B cell (primary cell): ENCODE results near the gene GNG2. TPM values are rescaled to one million over a fixed set of nuclear protein-coding genes. Genes with fewer than 3 reads are reported as not detected.

Source experiments
- ATAC-seq: fragments of 200-7000 bp; cut with Tn5 transposase; one replicate; pipeline ENCODE4 v1.10.0; 2021; ENCODE audit warnings: low read depth, mild to moderate bottlenecking, moderate number of reproducible peaks, moderate library complexity
- CTCF ChIA-PET: fragments of 350-600 bp; sonication (Branson Sonifier 250); formaldehyde crosslinking; loops from one replicate; lab custom pipeline; 2021; ENCODE audit warnings: antibody characterized with exemption, inconsistent platforms; lab: Charles Lee
- POLR2A ChIA-PET: fragments of 350-600 bp; sonication (Branson Sonifier 250); formaldehyde crosslinking; loops from one replicate; lab custom pipeline; 2021; ENCODE audit warnings: antibody characterized with exemption; lab: Charles Lee
- DNase-seq: peaks from one replicate; pipeline ENCODE4 v3.0.0; 2013
- H2AFZ ChIP-seq: 2 replicates; pipeline ENCODE4 v1.6.1; 2012; ENCODE audit warnings: mild to moderate bottlenecking, low read depth, low read length; ENCODE audit not compliant: insufficient read depth, poor library complexity, severe bottlenecking
- H3K27ac ChIP-seq, 2 donors: 1 replicate in 1 of 2; 2 replicates in 1 of 2; pipeline ENCODE4 v1.5.1; 2012 to 2013; ENCODE audit warnings: low read length in 2 of 2, mild to moderate bottlenecking in 2 of 2, moderate library complexity in 1 of 2
- H3K27me3 ChIP-seq, 4 experiments: fragments of 200-600 bp in 1 of 4; sonication (generic) in 1 of 4; replicated peaks in 1 of 4; 1 replicate in 2 of 4; 2 replicates in 2 of 4; pipeline versions ENCODE4 v1.6.1 to v1.7.0; 2013 to 2016; ENCODE audit warnings: low read length in 3 of 4, mild to moderate bottlenecking in 2 of 4, mixed read lengths in 1 of 4, moderate library complexity in 1 of 4; ENCODE audit not compliant: insufficient read depth in 4 of 4, control insufficient read depth in 3 of 4; ENCODE audit errors: control extremely low read depth in 1 of 4
- H3K36me3 ChIP-seq, 2 experiments: replicated peaks in 1 of 2; 1 replicate in 1 of 2; 2 replicates in 1 of 2; pipeline versions ENCODE4 v1.6.1 to v1.7.1; 2013; ENCODE audit warnings: low read length in 1 of 2; ENCODE audit not compliant: insufficient read depth in 2 of 2, control insufficient read depth in 1 of 2; ENCODE audit errors: control extremely low read depth in 1 of 2, extremely low read depth in 1 of 2
- H3K4me1 ChIP-seq, 2 donors: fragments of 200-600 bp in 1 of 2; sonication (generic) in 1 of 2; 1 replicate in 1 of 2; 2 replicates in 1 of 2; pipeline versions ENCODE4 v1.5.1 to v1.6.1; 2013 to 2017; ENCODE audit warnings: low read length in 2 of 2; ENCODE audit not compliant: control insufficient read depth in 2 of 2, insufficient read depth in 2 of 2
- H3K4me2 ChIP-seq: replicated peaks from 2 replicates; pipeline ENCODE3; 2012; ENCODE audit warnings: mild to moderate bottlenecking, low read depth, low read length; ENCODE audit not compliant: poor library complexity, severe bottlenecking
- H3K4me3 ChIP-seq, 5 experiments: fragments of 200-600 bp in 1 of 5; sonication (generic) in 1 of 5; 1 replicate in 3 of 5; 2 replicates in 2 of 5; pipeline versions ENCODE4 v1.5.1 to v1.7.0; 2011 to 2016; ENCODE audit warnings: low read length in 4 of 5, mild to moderate bottlenecking in 4 of 5, low read depth in 2 of 5, control low read depth in 1 of 5, moderate library complexity in 1 of 5; ENCODE audit not compliant: insufficient read depth in 1 of 5; ENCODE audit errors: control extremely low read depth in 1 of 5, extremely low read depth in 1 of 5
- H3K79me2 ChIP-seq: fragments of 200-600 bp; sonication (generic); one replicate; pipeline ENCODE4 v1.6.0; 2016; ENCODE audit warnings: low read length; ENCODE audit not compliant: control insufficient read depth, insufficient read depth
- H3K9ac ChIP-seq: fragments of 200-600 bp; sonication (generic); 2 replicates; pipeline ENCODE4 v1.6.1; 2017; ENCODE audit warnings: mild to moderate bottlenecking, low read length, moderate library complexity
- H3K9me3 ChIP-seq, 3 donors: one replicate each; pipeline versions ENCODE4 v1.6.1 to v1.7.1; 2013; ENCODE audit warnings: low read length in 2 of 3; ENCODE audit not compliant: control insufficient read depth in 2 of 3, insufficient read depth in 1 of 3; ENCODE audit errors: control extremely low read depth in 1 of 3
- H4K20me1 ChIP-seq: 2 replicates; pipeline ENCODE4 v1.6.0; 2012; ENCODE audit warnings: mild to moderate bottlenecking, low read length; ENCODE audit not compliant: insufficient read depth, control insufficient read depth, poor library complexity, severe bottlenecking
- H3K27ac Mint-ChIP-seq: one replicate; pipeline ENCODE4 v1.8.0; 2021; ENCODE audit warnings: mixed read lengths
- H3K27me3 Mint-ChIP-seq: one replicate; pipeline ENCODE4 v1.8.0; 2021; ENCODE audit warnings: mixed read lengths
- H3K4me1 Mint-ChIP-seq: one replicate; pipeline ENCODE4 v1.8.0; 2021; ENCODE audit warnings: mixed read lengths
- H3K4me3 Mint-ChIP-seq: one replicate; pipeline ENCODE4 v1.8.0; 2021; ENCODE audit warnings: mixed read lengths
- H3K9me3 Mint-ChIP-seq: one replicate; pipeline ENCODE4 v1.8.0; 2022; ENCODE audit warnings: mixed read lengths; ENCODE audit not compliant: insufficient read depth
- EZH2 ChIP-seq: IDR thresholded peaks from 2 replicates; pipeline ENCODE4 v1.6.1; 2012; ENCODE audit warnings: borderline replicate concordance, low read depth, mild to moderate bottlenecking, moderate library complexity, low read length; ENCODE audit not compliant: insufficient read depth, poor library complexity, severe bottlenecking
- WGBS: methylation state at CpG from one replicate; pipeline ENCODE4 v1.1.5; 2013; ENCODE audit warnings: missing lambda C conversion rate; ENCODE audit not compliant: insufficient coverage; 5-methylcytosine and 5-hydroxymethylcytosine counted together
- intact Hi-C: fragments of 100-400 bp; cut with micrococcal nuclease; formaldehyde crosslinking; loops from one replicate; pipeline ENCODE4 v1.10.0; 2022
- polyA plus RNA-seq: library from polyadenylated mRNA; depleted of rRNA; stranded (reverse); fragments of >200 nt; gene quantifications from 2 replicates; pipeline ENCODE4 v1.2.3, GENCODE V29; 2012
- total RNA-seq, 2 donors: library from RNA; stranded (reverse); fragments of 120-200 nt in 1 of 2; gene quantifications; 1 replicate in 1 of 2; 2 replicates in 1 of 2; pipeline versions ENCODE4 v1.2.3 to v1.2.4, GENCODE V29; 2013 to 2022
- TF ChIP-seq, protein P1 (sequence below): fragments of 200-600 bp; IDR thresholded peaks from one replicate; pipeline ENCODE4 v1.8.0; 2022; ENCODE audit warnings: antibody characterized with exemption, mild to moderate bottlenecking

The GNG2 gene
- total and polyA plus RNA-seq, 2 donors (not counting 1 experiment from before 2014, with no cell fraction given), result 21.9 to 57.6 TPM

DNA sequence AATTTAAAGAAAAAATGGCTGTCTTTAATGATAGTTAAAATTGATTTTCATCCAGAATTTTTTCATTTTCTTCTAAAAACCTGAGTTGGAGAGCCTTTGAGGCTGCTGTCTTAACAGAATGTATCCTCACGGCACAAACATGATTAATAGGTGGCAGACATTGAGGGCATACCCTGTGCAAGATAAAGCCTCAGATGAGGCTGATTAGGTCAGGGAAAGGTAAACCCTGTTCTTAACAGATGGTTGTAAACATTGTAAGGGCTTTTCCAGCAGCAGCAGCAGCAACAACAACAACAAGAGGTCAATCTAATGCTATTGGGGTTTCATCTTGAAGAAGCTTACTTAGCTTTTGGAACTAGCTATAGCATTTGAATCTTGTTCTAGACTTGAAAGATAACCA is 17.4 kb downstream of the GNG2 start:
- POLR2A ChIA-PET, result no interaction called here
- H3K36me3 ChIP-seq, result peaks cover 3 to 5% of the 10 kb centered on the region in 2 experiments
- no peak overlapping the region for H2AFZ ChIP-seq
- TF ChIP-seq EZH2, result no peak
- TF ChIP-seq, protein P1, sequence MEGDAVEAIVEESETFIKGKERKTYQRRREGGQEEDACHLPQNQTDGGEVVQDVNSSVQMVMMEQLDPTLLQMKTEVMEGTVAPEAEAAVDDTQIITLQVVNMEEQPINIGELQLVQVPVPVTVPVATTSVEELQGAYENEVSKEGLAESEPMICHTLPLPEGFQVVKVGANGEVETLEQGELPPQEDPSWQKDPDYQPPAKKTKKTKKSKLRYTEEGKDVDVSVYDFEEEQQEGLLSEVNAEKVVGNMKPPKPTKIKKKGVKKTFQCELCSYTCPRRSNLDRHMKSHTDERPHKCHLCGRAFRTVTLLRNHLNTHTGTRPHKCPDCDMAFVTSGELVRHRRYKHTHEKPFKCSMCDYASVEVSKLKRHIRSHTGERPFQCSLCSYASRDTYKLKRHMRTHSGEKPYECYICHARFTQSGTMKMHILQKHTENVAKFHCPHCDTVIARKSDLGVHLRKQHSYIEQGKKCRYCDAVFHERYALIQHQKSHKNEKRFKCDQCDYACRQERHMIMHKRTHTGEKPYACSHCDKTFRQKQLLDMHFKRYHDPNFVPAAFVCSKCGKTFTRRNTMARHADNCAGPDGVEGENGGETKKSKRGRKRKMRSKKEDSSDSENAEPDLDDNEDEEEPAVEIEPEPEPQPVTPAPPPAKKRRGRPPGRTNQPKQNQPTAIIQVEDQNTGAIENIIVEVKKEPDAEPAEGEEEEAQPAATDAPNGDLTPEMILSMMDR, result no peak
- H3K27me3 ChIP-seq, result no peaks in the 10 kb centered on the region
- H4K20me1 ChIP-seq, result peaks cover under 1% of the 10 kb centered on the region
- no peak overlapping the region for H3K4me3 ChIP-seq
- no peak overlapping the region for H3K9ac ChIP-seq
- intact Hi-C loops, result loop anchor here (2.0 kb wide), 1 partner anchor 15 kb away; no protein-coding TSS in a partner anchor
- Mint-ChIP-seq H3K9me3 (peaks cover 7% of the 10 kb centered on the region), H3K4me1 (peaks cover 67% of the 10 kb centered on the region), H3K27me3 (no peaks in the 10 kb centered on the region), H3K4me3 (no peak overlapping the region), H3K27ac (peak overlapping the region; percentile 76)
- DNase-seq (no peak), ATAC-seq (no peak)
- H3K79me2 ChIP-seq, result peaks cover 84% of the 10 kb centered on the region
- H3K4me2 ChIP-seq, result no peak overlapping the region
- CTCF ChIA-PET, result no interaction called here
- peaks cover 42 to 47% of the 10 kb centered on the region in 2 donors for H3K4me1 ChIP-seq
- H3K9me3 ChIP-seq, result no peaks in the 10 kb centered on the region
- 100% methylated on average over 1 of the region's 1 CpG for WGBS
- peak overlapping the region in 1 of 2 donors; percentile 77 for H3K27ac ChIP-seq

- peaks cover 66% of the 10 kb centered on the region for H3K4me1 Mint-ChIP-seq
- peak overlapping the region; percentile 47 for H3K27ac Mint-ChIP-seq
- Histone ChIP-seq H3K4me1 (peaks cover 37 to 45% of the 10 kb centered on the region in 2 donors), H3K4me3 (no peak overlapping the region), H3K9me3 (no peaks in the 10 kb centered on the region), H3K27ac (peak overlapping the region; percentile 62 to 77), H3K4me2 (peak overlapping the region; percentile 33), H3K9ac (no peak overlapping the region), H3K27me3 (no peaks in the 10 kb centered on the region), H3K36me3 (peaks cover 1 to 5% of the 10 kb centered on the region in 2 experiments), H4K20me1 (no peaks in the 10 kb centered on the region), H2AFZ (no peak overlapping the region), H3K79me2 (peaks cover 83% of the 10 kb centered on the region)
- ChIA-PET POLR2A (no interaction called here), CTCF (interaction anchor here (1.1 kb wide), 1 partner anchor 11 kb away, joined by 3 read pairs; no protein-coding TSS in a partner anchor)
- no peaks in the 10 kb centered on the region for H3K27me3 Mint-ChIP-seq
- DNase-seq (peak; percentile 56), ATAC-seq (peak; percentile 58)
- no peak for TF ChIP-seq EZH2
- TF ChIP-seq, protein P1, result no peak
- intact Hi-C loops, result loop anchor here (2.0 kb wide), 1 partner anchor 16 kb away; no protein-coding TSS in a partner anchor
- peaks cover 7% of the 10 kb centered on the region for H3K9me3 Mint-ChIP-seq
- no CpG with 5 or more reads among the region's 1 CpG for WGBS
- H3K4me3 Mint-ChIP-seq, result peak overlapping the region; percentile 32
Measured at GRCh38 chr14:51879170-51879569, 18.8 kb downstream of the GNG2 start.
